ENCODE results near the gene SIT1. TPM values are rescaled to one million over a fixed set of nuclear protein-coding genes. Genes with fewer than 3 reads are reported as not detected.
A peak's percentile ranks its signal among the peaks of the same experiment; 100 is the strongest.

SIT1 gene
- total RNA-seq, 4 donors from 2014 or later: 0.42 to 4.2 (median 1.5) TPM

- intact Hi-C loops (cut with DNase I): loop anchor here (10.0 kb wide), 1 partner anchor 76 kb away; the partner anchor contains the start of gene TESK1
- Histone ChIP-seq H3K4me3 (no peak overlapping the region), H3K4me1 (peaks cover 8 to 28% (median 9%) of the 10 kb centered on the region in 3 donors), H3K27ac (peak overlapping the region in 2 of 4 donors; percentile 36 to 50), H3K36me3 (peaks cover 0 to 32% (median 0%) of the 10 kb centered on the region in 3 donors), H3K27me3 (peaks cover 0 to 13% (median under 1%) of the 10 kb centered on the region in 4 donors), H3K9me3 (no peaks in the 10 kb centered on the region)
- DNase-seq: no peak
- TF ChIP-seq POLR2A (IDR thresholded peaks at IDR 0.05): no peak
- TF ChIP-seq CTCF (IDR thresholded peaks at IDR 0.05): no peak
- WGBS, 2 donors: 45 to 53% methylated on average over 13 to 14 of the region's 15 CpGs
Measured at GRCh38 chr9:35680331-35681105, 29.8 kb upstream of the SIT1 start.

GRCh38 chr9:35679766-35680330 lies 29.1 kb upstream of the SIT1 start:
- peaks cover 0 to 25% (median 0%) of the 10 kb centered on the region in 3 donors for H3K36me3 ChIP-seq
- H3K4me1 ChIP-seq: peaks cover 11 to 34% (median 12%) of the 10 kb centered on the region in 3 donors
- 79 to 84% methylated on average over 8 of the region's 8 CpGs for WGBS, 2 donors
- H3K9me3 ChIP-seq: no peaks in the 10 kb centered on the region
- H3K4me3 ChIP-seq: no peak overlapping the region
- no peak for DNase-seq
- TF ChIP-seq CTCF (IDR thresholded peaks at IDR 0.05): no peak
- peak in 1 of 4 donors; percentile 1 for TF ChIP-seq POLR2A (IDR thresholded peaks at IDR 0.05)
- peak overlapping the region in 2 of 4 donors; percentile 36 to 50 for H3K27ac ChIP-seq
- H3K27me3 ChIP-seq: peaks cover 0 to 20% (median 3%) of the 10 kb centered on the region in 4 donors
- intact Hi-C loops (cut with DNase I): loop anchor here (10.0 kb wide), 1 partner anchor 75 kb away; the partner anchor contains the start of gene TESK1

- peaks cover 0 to 25% (median 3%) of the 10 kb centered on the region in 4 donors for H3K27me3 ChIP-seq
- peaks cover 0 to 18% (median 0%) of the 10 kb centered on the region in 3 donors for H3K36me3 ChIP-seq
- H3K9me3 ChIP-seq: no peaks in the 10 kb centered on the region
- H3K4me1 ChIP-seq: peaks cover 11 to 35% (median 12%) of the 10 kb centered on the region in 3 donors
- intact Hi-C loops (cut with DNase I): no loop called here
- H3K4me3 ChIP-seq: no peak overlapping the region
- TF ChIP-seq POLR2A (IDR thresholded peaks at IDR 0.05) (no peak), CTCF (IDR thresholded peaks at IDR 0.05) (no peak)
- DNase-seq: no peak
- WGBS, 2 donors: 82 to 92% methylated on average over 5 of the region's 5 CpGs
- no peak overlapping the region for H3K27ac ChIP-seq
Measured at GRCh38 chr9:35679091-35679490, 28.4 kb upstream of the SIT1 start.

- no peak for TF ChIP-seq CTCF (IDR thresholded peaks at IDR 0.05)
- no peak for TF ChIP-seq POLR2A (IDR thresholded peaks at IDR 0.05)
- H3K9me3 ChIP-seq: no peaks in the 10 kb centered on the region
- peak overlapping the region; percentile 35 to 70 (median 48) for H3K4me3 ChIP-seq
- DNase-seq: no peak
- peak overlapping the region in 1 of 4 donors; percentile 21 for H3K27ac ChIP-seq
- H3K27me3 ChIP-seq: peaks cover 0 to 25% (median 3%) of the 10 kb centered on the region in 4 donors
- 32 to 61% methylated on average over 6 to 13 of the region's 51 CpGs for WGBS, 2 donors
- H3K36me3 ChIP-seq: no peaks in the 10 kb centered on the region
- intact Hi-C loops (cut with DNase I): no loop called here
- H3K4me1 ChIP-seq: peaks cover 11 to 27% (median 15%) of the 10 kb centered on the region in 3 donors
Measured at GRCh38 chr9:35675732-35676392, 25.1 kb upstream of the SIT1 start.

Data from esophagus squamous epithelium (tissue), 5 donors.